ENCODE measurements around the gene CPED1. TPM values are rescaled to one million over a fixed set of nuclear protein-coding genes. Genes with fewer than 3 reads are reported as not detected.

The CPED1 gene
- total RNA-seq, 2 experiments from 2014 or later = not detected

GRCh38 chr7:121323515-121324302, 335.2 kb downstream of the CPED1 start:
- no peak for DNase-seq
- peaks cover 4% of the 10 kb centered on the region for H3K4me1 Mint-ChIP-seq
- H3K4me3 Mint-ChIP-seq = no peak overlapping the region
- H3K27ac Mint-ChIP-seq = no peak overlapping the region
- no peaks in the 10 kb centered on the region for H3K9me3 Mint-ChIP-seq
- H3K36me3 Mint-ChIP-seq (ENCODE audit: low read depth) = no peaks in the 10 kb centered on the region
- peaks cover 36% of the 10 kb centered on the region for H3K27me3 Mint-ChIP-seq
- ChIA-PET POLR2A (interaction anchor here (0.9 kb wide), 1 partner anchor 31 kb away, joined by 3 read pairs; no protein-coding TSS in a partner anchor), CTCF (no interaction called here)

- ChIA-PET POLR2A (no interaction called here), CTCF (no interaction called here)
- DNase-seq = no peak
- Mint-ChIP-seq H3K27ac (no peak overlapping the region), H3K27me3 (peaks cover 60% of the 10 kb centered on the region), H3K4me1 (peaks cover 20% of the 10 kb centered on the region), H3K36me3 (ENCODE audit: low read depth) (no peaks in the 10 kb centered on the region), H3K9me3 (no peaks in the 10 kb centered on the region), H3K4me3 (no peak overlapping the region)
These were observed 339.2 kb downstream of the CPED1 start for GRCh38 chr7:121327671-121328070.

- Mint-ChIP-seq H3K27me3 (peaks cover 57% of the 10 kb centered on the region), H3K4me3 (peak within 1 kb of the TSS; percentile 43), H3K27ac (no peak within 1 kb of the TSS), H3K4me1 (peaks cover 20% of the 10 kb centered on the region), H3K36me3 (ENCODE audit: low read depth) (no peaks in the 10 kb centered on the region), H3K9me3 (no peaks in the 10 kb centered on the region)
- ChIA-PET POLR2A (no interaction called here), CTCF (interaction anchor here (2.2 kb wide), 1 partner anchor 38 kb away, joined by 11 read pairs; no protein-coding TSS in a partner anchor)
- DNase-seq = no peak
These were observed 340.1 kb downstream of the CPED1 start, which contains the start of gene WNT16 for GRCh38 chr7:121328508-121329190. TSS of gene WNT16 (plus strand) at chr7:121329000. CDS start at chr7:121329293, 293 bp downstream.

DNA sequence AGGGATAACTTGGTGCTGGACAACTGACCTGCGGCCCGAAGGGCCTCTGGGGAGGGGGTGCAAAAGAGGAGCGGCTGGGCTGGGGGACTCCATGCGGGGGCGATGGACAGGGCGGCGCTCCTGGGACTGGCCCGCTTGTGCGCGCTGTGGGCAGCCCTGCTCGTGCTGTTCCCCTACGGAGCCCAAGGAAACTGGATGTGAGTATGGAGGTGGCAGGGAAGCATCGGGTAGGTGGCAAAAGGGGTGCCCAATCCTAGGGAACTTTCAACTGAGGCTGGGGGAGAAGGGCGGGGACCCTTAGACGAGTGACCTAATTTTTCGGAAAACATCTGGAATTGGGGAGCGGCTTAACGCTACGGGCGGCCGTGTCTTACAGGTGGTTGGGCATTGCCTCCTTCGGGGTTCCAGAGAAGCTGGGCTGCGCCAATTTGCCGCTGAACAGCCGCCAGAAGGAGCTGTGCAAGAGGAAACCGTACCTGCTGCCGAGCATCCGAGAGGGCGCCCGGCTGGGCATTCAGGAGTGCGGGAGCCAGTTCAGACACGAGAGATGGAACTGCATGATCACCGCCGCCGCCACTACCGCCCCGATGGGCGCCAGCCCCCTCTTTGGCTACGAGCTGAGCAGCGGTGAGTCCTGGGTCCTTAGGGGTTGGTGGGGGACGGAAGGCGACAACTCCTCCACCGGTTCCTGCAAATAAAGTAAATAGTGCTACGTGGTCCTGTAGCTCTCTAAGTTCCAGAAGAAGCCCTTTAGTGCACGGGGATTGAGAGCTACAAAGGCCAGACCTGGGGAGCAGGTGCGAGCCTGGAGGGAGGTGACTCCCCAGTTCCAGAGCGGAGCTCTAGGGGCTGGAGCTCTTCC, 340.9 kb downstream of the CPED1 start:
- H3K27me3 Mint-ChIP-seq = peaks cover 57% of the 10 kb centered on the region
- H3K9me3 Mint-ChIP-seq = no peaks in the 10 kb centered on the region
- H3K4me3 Mint-ChIP-seq = peak overlapping the region; percentile 43
- ChIA-PET POLR2A (interaction anchor here (1.1 kb wide), 1 partner anchor 17 kb away, joined by 3 read pairs; no protein-coding TSS in a partner anchor), CTCF (interaction anchor here (0.9 to 2.2 kb wide), 5 partner anchors 37 to 667 kb away, joined by 3 to 11 read pairs (median 4); no protein-coding TSS in a partner anchor)
- no peaks in the 10 kb centered on the region for H3K36me3 Mint-ChIP-seq (ENCODE audit: low read depth)
- H3K27ac Mint-ChIP-seq = no peak overlapping the region
- peak; percentile 37 for DNase-seq
- H3K4me1 Mint-ChIP-seq = peaks cover 20% of the 10 kb centered on the region

GRCh38 chr7:121330053-121330833, 341.7 kb downstream of the CPED1 start:
- no peaks in the 10 kb centered on the region for H3K36me3 Mint-ChIP-seq (ENCODE audit: low read depth)
- peak overlapping the region; percentile 24 for H3K4me3 Mint-ChIP-seq
- no peaks in the 10 kb centered on the region for H3K9me3 Mint-ChIP-seq
- H3K27ac Mint-ChIP-seq = no peak overlapping the region
- H3K4me1 Mint-ChIP-seq = peaks cover 20% of the 10 kb centered on the region
- POLR2A ChIA-PET = interaction anchor here (1.1 kb wide), 1 partner anchor 18 kb away, joined by 3 read pairs; no protein-coding TSS in a partner anchor
- H3K27me3 Mint-ChIP-seq = peaks cover 60% of the 10 kb centered on the region
- CTCF ChIA-PET = interaction anchor here (0.6 to 2.2 kb wide), 7 partner anchors 37 to 702 kb away, joined by 3 to 11 read pairs (median 4); no protein-coding TSS in a partner anchor
- DNase-seq = no peak

DNA sequence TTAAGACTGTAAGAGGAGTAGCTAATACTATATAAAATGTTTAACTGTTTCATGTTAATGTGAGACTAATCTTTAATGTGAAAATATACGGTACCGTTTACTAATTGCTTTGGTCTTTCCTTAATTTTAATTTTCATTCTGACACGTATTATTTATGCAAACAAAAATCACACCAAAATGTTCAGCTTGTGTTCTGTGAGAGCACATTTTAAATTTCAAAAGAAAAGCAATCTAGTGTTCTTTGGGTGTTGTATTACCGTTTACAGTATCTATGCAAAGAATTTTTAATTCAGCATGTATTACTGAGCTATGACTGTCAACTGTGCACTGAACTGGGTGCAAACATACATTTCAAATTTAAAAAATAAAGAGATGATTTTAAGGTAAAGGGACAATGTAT, 342.5 kb downstream of the CPED1 start:
- no peak for DNase-seq
- H3K4me3 Mint-ChIP-seq = no peak overlapping the region
- POLR2A ChIA-PET = no interaction called here
- no peaks in the 10 kb centered on the region for H3K9me3 Mint-ChIP-seq
- H3K27me3 Mint-ChIP-seq = peaks cover 62% of the 10 kb centered on the region
- no peaks in the 10 kb centered on the region for H3K36me3 Mint-ChIP-seq (ENCODE audit: low read depth)
- no peak overlapping the region for H3K27ac Mint-ChIP-seq
- peaks cover 20% of the 10 kb centered on the region for H3K4me1 Mint-ChIP-seq
- CTCF ChIA-PET = interaction anchor here (0.6 to 2.2 kb wide), 5 partner anchors 36 to 703 kb away, joined by 3 to 11 read pairs (median 4); no protein-coding TSS in a partner anchor

DNA sequence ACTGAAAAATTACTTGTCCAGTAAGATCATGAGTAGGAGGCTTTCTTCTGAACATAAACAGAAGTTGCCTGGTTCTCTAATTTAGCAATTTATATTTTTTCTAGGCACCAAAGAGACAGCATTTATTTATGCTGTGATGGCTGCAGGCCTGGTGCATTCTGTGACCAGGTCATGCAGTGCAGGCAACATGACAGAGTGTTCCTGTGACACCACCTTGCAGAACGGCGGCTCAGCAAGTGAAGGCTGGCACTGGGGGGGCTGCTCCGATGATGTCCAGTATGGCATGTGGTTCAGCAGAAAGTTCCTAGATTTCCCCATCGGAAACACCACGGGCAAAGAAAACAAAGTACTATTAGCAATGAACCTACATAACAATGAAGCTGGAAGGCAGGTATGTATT, 343.1 kb downstream of the CPED1 start:
- no peaks in the 10 kb centered on the region for H3K36me3 Mint-ChIP-seq (ENCODE audit: low read depth)
- no peak overlapping the region for H3K4me3 Mint-ChIP-seq
- DNase-seq = no peak
- POLR2A ChIA-PET = no interaction called here
- H3K4me1 Mint-ChIP-seq = peaks cover 20% of the 10 kb centered on the region
- H3K27ac Mint-ChIP-seq = no peak overlapping the region
- H3K27me3 Mint-ChIP-seq = peaks cover 64% of the 10 kb centered on the region
- CTCF ChIA-PET = no interaction called here
- no peaks in the 10 kb centered on the region for H3K9me3 Mint-ChIP-seq

DNA sequence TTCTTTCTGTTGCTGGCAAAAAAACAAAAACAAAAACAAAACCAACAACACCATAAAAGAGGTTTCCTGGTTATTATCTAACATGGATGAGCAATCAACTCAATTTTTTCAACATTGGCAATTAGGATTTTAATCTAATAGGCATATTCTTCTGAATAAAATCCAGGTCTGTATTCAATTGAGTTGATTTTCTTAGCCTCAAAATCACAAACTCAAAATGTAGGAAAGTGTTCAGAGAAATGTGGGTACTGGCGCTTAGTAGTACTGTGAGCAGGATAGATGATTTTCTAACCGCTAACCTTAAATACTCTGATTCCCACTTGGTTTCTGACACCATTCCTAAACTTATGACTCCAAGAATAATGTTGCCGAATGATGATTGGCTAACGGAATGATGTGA, 345.9 kb downstream of the CPED1 start:
- Mint-ChIP-seq H3K4me1 (peaks cover 11% of the 10 kb centered on the region), H3K27ac (no peak overlapping the region), H3K36me3 (ENCODE audit: low read depth) (no peaks in the 10 kb centered on the region), H3K27me3 (peaks cover 46% of the 10 kb centered on the region), H3K9me3 (no peaks in the 10 kb centered on the region), H3K4me3 (no peak overlapping the region)
- ChIA-PET POLR2A (no interaction called here), CTCF (no interaction called here)
- no peak for DNase-seq

DNA sequence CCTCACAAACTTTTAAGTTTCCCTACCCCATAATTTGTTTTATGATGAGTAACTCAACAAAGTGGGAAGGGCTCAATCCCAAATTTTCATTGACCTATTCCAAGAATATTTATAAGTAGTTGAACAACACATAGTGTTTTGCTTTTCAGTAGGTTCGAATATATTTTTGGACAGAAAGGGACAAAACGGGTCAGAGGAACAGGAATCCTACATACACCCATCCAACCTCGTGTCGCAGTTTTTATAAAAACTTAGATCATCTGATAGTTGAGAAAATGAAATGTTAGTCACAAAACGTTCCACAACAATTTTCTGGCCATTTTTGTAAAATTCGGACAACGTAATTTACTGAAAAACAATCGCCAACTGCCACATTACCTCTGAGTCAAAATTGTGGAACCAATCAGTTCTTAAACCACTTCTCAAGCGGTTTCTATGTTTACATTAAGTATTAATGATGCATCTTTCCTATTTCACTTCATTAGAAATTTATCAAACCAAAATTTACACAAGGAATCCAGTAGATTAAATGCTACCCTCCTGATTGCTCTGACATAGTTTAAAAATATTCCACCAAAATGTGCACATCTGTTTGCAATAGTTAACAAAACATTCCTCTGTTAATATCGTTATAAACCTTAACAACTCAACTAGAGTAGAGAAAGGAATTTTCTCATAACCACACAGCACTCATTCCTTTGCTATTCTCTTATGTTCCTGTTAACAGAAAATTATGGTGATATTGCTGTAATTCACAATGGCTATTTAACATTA, 346.6 kb downstream of the CPED1 start:
- H3K4me1 Mint-ChIP-seq = peaks cover 5% of the 10 kb centered on the region
- H3K36me3 Mint-ChIP-seq (ENCODE audit: low read depth) = peaks cover 2% of the 10 kb centered on the region
- no peak overlapping the region for H3K4me3 Mint-ChIP-seq
- ChIA-PET CTCF (no interaction called here), POLR2A (no interaction called here)
- DNase-seq = no peak
- H3K27ac Mint-ChIP-seq = no peak overlapping the region
- no peaks in the 10 kb centered on the region for H3K9me3 Mint-ChIP-seq
- peaks cover 39% of the 10 kb centered on the region for H3K27me3 Mint-ChIP-seq

DNA sequence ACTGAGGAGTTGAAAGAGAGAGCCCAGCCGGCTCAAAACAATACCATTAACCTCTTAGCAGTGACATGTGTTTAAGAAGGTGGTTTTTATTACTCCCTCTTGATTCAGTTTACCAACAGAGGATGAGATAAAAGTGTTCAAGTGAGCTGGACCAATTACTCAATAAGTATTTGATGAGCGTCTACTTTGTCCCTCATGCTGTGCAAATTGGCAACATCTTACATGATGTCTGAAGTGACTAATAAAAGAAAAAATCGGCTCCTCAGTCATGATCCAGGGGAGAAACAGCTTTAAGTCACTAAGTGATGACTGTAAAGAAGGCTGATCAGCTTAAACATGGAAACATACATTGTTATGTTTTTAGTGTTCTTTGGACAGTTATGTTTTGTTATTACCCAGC, 348.1 kb downstream of the CPED1 start:
- Mint-ChIP-seq H3K27ac (no peak overlapping the region), H3K4me3 (no peak overlapping the region), H3K4me1 (no peaks in the 10 kb centered on the region), H3K9me3 (no peaks in the 10 kb centered on the region), H3K27me3 (peaks cover 28% of the 10 kb centered on the region), H3K36me3 (ENCODE audit: low read depth) (peaks cover 5% of the 10 kb centered on the region)
- ChIA-PET CTCF (no interaction called here), POLR2A (no interaction called here)
- DNase-seq = no peak

- no peaks in the 10 kb centered on the region for H3K4me1 Mint-ChIP-seq
- no peaks in the 10 kb centered on the region for H3K9me3 Mint-ChIP-seq
- ChIA-PET POLR2A (no interaction called here), CTCF (no interaction called here)
- no peak overlapping the region for H3K4me3 Mint-ChIP-seq
- H3K27ac Mint-ChIP-seq = no peak overlapping the region
- DNase-seq = no peak
- peaks cover 24% of the 10 kb centered on the region for H3K27me3 Mint-ChIP-seq
- peaks cover 13% of the 10 kb centered on the region for H3K36me3 Mint-ChIP-seq (ENCODE audit: low read depth)
These were observed 348.9 kb downstream of the CPED1 start for GRCh38 chr7:121337398-121337797.

DNA sequence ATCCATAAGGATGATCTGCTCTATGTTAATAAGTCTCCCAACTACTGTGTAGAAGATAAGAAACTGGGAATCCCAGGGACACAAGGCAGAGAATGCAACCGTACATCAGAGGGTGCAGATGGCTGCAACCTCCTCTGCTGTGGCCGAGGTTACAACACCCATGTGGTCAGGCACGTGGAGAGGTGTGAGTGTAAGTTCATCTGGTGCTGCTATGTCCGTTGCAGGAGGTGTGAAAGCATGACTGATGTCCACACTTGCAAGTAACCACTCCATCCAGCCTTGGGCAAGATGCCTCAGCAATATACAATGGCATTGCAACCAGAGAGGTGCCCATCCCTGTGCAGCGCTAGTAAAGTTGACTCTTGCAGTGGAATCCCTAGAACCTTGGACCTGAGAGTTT, 350.6 kb downstream of the CPED1 start:
- no peak overlapping the region for H3K4me3 Mint-ChIP-seq
- H3K27me3 Mint-ChIP-seq = peaks cover 21% of the 10 kb centered on the region
- ChIA-PET CTCF (interaction anchor here (1.0 kb wide), 1 partner anchor 12 kb away, joined by 3 read pairs; no protein-coding TSS in a partner anchor), POLR2A (no interaction called here)
- peaks cover 17% of the 10 kb centered on the region for H3K36me3 Mint-ChIP-seq (ENCODE audit: low read depth)
- no peaks in the 10 kb centered on the region for H3K9me3 Mint-ChIP-seq
- no peak overlapping the region for H3K27ac Mint-ChIP-seq
- H3K4me1 Mint-ChIP-seq = no peaks in the 10 kb centered on the region
- DNase-seq = no peak

Data from activated CD4-positive, alpha-beta memory T cell treated with anti-CD3 and anti-CD28 coated beads, Interleukin-2, amount 10 ng/mL, durations not matched to agents 7 days and 5 days (primary cell).